Right cardiac atrium (tissue), 5 donors: ENCODE results near the gene MPEG1. TPM values are rescaled to one million over a fixed set of nuclear protein-coding genes. Genes with fewer than 3 reads are reported as not detected.
A peak's percentile ranks its signal among the peaks of the same experiment; 100 is the strongest.

Experiments
- ATAC-seq, 2 donors: fragments of 200-7000 bp; cut with Tn5 transposase; one replicate each; pipeline versions ENCODE4 v1.8.0 to v1.9.1; 2020; ENCODE audit warnings: moderate library complexity in 2 of 2, mild to moderate bottlenecking in 1 of 2
- DNase-seq, 3 donors: peaks; one replicate each; pipeline ENCODE4 v3.0.0-alpha.2; 2020
- H3K27ac ChIP-seq: one replicate; pipeline ENCODE4 v1.5.1; 2013; ENCODE audit warnings: mild to moderate bottlenecking, low read length, control low read depth, moderate library complexity
- H3K27me3 ChIP-seq: one replicate; pipeline ENCODE4 v1.6.1; 2013; ENCODE audit not compliant: control insufficient read depth, insufficient read depth
- H3K4me1 ChIP-seq: one replicate; pipeline ENCODE4 v1.6.1; 2013; ENCODE audit warnings: low read length; ENCODE audit not compliant: control insufficient read depth, insufficient read depth
- H3K4me3 ChIP-seq: one replicate; pipeline ENCODE4 v1.5.1; 2013; ENCODE audit warnings: low read length, control low read depth
- H3K9me3 ChIP-seq: one replicate; pipeline ENCODE4 v1.6.1; 2013; ENCODE audit warnings: low read length; ENCODE audit not compliant: control insufficient read depth
- WGBS: extraction: QIAGEN DNeasy Blood & Tissue Kit; methylation state at CpG from one replicate; pipeline ENCODE4 v1.1.7; 2013; 5-methylcytosine and 5-hydroxymethylcytosine counted together
- intact Hi-C, 4 donors: fragments of 100-400 bp; cut with DNase I; formaldehyde crosslinking; loops; one replicate each; pipeline versions ENCODE4 v1.11.0 to v1.14.0; 2022 to 2023
- polyA plus RNA-seq: library from polyadenylated mRNA; stranded (reverse); fragments of 200-250 nt; gene quantifications from one replicate; pipeline ENCODE4 v1.2.3, GENCODE V29; 2013
- total RNA-seq, 4 donors: library from RNA; stranded (reverse); fragmentation: NEBNext Ultra II Directional; extraction: Animal tissue kit (Norgen Biotek cat#: 25700); gene quantifications; one replicate each; pipeline ENCODE4 v1.2.1, GENCODE V29; 2021
- donor health status: healthy with polysubstance abuse.
- donor health status: DM: no; HTN: yes; CAD: no.
- donor health status: DM: no; HTN: no; CAD: no.
- donor health status: DM: no; HTN: yes; CAD: no; lungs with severe emphysema.
- donor health status: DM: yes; HTN: yes; CAD: no.

The MPEG1 gene
- total and polyA plus RNA-seq, 5 donors, result 1.9 to 20.9 (median 18.0) TPM

DNA sequence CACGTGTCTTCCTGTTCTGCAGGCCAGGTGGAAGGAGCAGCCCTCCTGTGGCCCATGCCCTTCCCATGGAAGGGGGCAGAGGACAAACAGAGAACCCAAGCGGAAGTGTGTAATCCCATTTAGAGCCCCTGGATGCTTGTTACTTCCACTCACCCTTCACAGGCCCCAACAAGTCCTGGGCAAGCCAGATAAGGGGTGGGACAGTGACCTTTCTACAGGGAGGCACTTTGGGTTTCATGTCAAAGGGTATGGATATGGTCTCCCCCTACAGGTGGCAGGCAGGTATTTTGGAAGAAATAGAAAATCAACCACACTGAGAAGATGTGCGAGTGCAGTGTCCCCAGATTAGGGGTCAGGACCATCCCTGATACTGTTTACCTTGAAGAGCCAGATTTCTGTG, 11.4 kb downstream of the MPEG1 start:
- WGBS, result 93% methylated on average over 3 of the region's 3 CpGs
- H3K27me3 ChIP-seq, result no peaks in the 10 kb centered on the region
- H3K9me3 ChIP-seq, result no peaks in the 10 kb centered on the region
- H3K4me1 ChIP-seq, result no peaks in the 10 kb centered on the region
- intact Hi-C loops, result loop anchor here in 2 of 4 donors (10.0 kb wide), 1 partner anchor 83 kb away; no protein-coding TSS in a partner anchor
- DNase-seq (no peak), ATAC-seq (no peak)
- H3K4me3 ChIP-seq, result no peak overlapping the region
- no peak overlapping the region for H3K27ac ChIP-seq

DNA sequence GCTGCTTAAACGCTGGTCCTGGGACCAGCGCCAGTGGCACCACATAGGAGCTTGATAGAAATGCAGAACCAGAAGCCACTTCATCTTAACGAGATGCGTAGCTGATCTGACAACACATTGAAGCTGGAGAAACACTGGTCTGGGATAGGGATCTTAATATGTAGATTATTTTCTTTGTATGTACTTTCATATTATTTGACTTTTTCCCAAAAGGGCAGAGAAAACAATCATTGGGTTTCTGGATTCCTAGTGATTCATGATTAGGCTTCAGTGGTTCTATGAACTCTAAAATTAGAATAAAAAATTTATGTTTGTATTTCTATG, 12.3 kb downstream of the MPEG1 start:
- DNase-seq (no peak), ATAC-seq (no peak)
- no peaks in the 10 kb centered on the region for H3K27me3 ChIP-seq
- H3K27ac ChIP-seq, result no peak overlapping the region
- no peaks in the 10 kb centered on the region for H3K4me1 ChIP-seq
- WGBS, result 37% methylated on average over 4 of the region's 4 CpGs
- no peaks in the 10 kb centered on the region for H3K9me3 ChIP-seq
- H3K4me3 ChIP-seq, result no peak overlapping the region
- intact Hi-C loops, result loop anchor here in 2 of 4 donors (10.0 kb wide), 1 partner anchor 84 kb away; no protein-coding TSS in a partner anchor

DNA sequence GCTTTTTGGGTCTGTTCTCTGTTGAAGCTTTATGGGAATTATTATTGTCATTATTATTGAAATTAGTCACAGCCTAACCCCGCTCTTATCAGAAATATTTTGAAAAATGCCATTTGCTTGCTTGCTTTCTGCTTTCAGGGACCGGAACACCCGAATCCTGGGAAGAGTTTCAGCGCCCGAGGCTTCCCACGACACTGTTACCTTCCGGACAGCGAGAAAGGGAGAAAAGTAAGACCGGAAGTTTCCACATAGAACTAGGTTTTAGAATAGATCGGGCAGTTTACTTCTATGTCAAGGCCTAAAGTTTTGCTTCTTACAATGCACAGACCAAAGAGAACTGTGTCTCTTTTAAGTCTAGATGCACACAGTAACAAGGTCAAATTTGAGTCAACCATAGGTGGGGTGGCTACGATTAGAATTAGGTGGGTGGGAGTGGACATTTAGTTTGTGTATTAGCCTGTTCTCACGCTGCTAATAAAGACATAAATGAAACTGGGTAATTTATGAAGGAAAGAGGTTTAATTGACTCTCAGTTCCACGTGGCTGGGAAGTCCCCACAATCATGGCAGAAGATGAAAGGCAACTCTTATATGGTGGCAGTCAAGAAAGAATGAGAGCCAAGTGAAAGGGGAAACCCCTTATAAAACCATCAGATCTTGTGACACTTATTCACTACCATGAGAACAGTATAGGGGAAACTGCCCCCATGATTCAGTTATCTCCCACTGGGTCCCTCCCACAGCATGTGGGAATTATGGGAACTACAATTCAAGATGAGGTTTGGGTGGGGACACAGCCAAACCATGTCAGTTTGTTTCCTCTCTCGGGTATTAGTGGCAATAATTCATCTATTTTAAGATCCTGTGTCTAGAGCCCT, 12.9 kb downstream of the MPEG1 start:
- Histone ChIP-seq H3K9me3 (no peaks in the 10 kb centered on the region), H3K27me3 (no peaks in the 10 kb centered on the region), H3K4me1 (no peaks in the 10 kb centered on the region), H3K4me3 (no peak overlapping the region), H3K27ac (no peak overlapping the region)
- intact Hi-C loops, result loop anchor here in 2 of 4 donors (10.0 kb wide), 1 partner anchor 85 kb away; no protein-coding TSS in a partner anchor
- no peak for DNase-seq
- WGBS, result 80% methylated on average over 14 of the region's 14 CpGs
- no peak for ATAC-seq

DNA sequence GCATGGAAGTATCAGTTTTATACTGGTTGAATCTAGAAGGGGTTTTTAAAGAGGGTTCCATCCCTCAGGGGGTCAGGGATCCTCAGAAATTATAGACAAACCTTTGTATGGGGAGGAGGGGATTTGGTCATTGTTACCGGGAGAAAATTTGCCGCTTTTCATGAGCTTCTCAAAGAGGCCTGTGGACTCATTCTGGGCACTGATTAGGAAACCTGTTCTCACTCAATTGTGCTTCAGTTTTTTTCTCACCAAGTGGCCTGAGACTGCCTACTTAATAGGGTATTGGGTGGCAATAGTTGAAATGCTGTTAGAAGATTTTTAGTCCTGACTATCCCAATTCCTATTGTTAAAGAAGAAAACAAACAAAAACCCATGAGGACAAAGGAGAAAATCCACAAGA, 14.0 kb downstream of the MPEG1 start:
- ATAC-seq (no peak), DNase-seq (no peak)
- Histone ChIP-seq H3K27ac (no peak overlapping the region), H3K4me3 (no peak overlapping the region), H3K9me3 (no peaks in the 10 kb centered on the region), H3K27me3 (no peaks in the 10 kb centered on the region), H3K4me1 (no peaks in the 10 kb centered on the region)
- whole genome bisulfite sequencing, result 86% methylated on average over 2 of the region's 2 CpGs
- intact Hi-C loops, result no loop called here

DNA sequence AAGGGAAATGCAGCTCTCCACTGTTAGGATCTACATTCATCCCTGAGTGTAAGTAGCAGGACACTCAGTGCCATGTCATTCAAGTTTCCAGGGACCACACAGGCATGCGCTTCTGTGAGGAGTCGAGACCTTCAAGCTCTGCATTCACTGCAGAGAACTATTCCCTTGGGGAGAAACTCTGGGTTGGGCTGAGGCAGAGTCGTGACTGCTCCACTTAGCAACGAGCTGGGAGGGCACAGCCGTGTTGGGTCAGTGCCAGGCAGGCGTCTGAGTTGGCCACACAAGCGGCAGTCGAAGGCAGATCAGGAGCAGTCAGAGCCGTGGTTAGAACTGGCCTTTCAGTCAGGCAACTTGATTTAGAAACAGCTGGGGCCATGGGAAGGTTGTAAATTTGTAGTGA, 14.7 kb downstream of the MPEG1 start:
- H3K4me1 ChIP-seq, result no peaks in the 10 kb centered on the region
- no peak overlapping the region for H3K4me3 ChIP-seq
- no peak overlapping the region for H3K27ac ChIP-seq
- DNase-seq (peak; percentile 89 to 95 (median 93)), ATAC-seq (peak; percentile 92 to 93)
- WGBS, result 22% methylated on average over 9 of the region's 9 CpGs
- no peaks in the 10 kb centered on the region for H3K27me3 ChIP-seq
- intact Hi-C loops, result no loop called here
- H3K9me3 ChIP-seq, result no peaks in the 10 kb centered on the region

DNA sequence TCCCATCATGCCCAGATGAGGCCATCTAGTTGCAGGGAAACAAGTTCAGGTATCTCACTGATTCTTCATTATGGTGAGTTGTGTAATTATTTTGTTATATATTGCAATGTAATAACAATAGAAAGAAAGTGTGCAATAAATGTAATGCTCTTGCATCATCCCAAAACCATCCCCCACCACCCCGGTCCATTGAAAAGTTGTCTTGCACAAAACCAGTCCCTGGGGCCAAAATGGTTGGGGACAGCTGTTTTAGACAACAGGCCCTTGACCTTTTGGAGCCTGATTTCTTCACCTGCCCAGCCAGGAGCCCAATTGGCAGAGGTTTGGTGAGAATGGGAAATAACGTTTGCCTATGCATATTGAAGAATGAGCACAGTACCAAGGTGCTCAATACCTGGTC, 15.9 kb downstream of the MPEG1 start:
- ATAC-seq (no peak), DNase-seq (no peak)
- Histone ChIP-seq H3K27me3 (no peaks in the 10 kb centered on the region), H3K27ac (no peak overlapping the region), H3K4me1 (no peaks in the 10 kb centered on the region), H3K9me3 (no peaks in the 10 kb centered on the region), H3K4me3 (no peak overlapping the region)
- intact Hi-C loops, result no loop called here
- 92% methylated on average over 2 of the region's 2 CpGs for WGBS

DNA sequence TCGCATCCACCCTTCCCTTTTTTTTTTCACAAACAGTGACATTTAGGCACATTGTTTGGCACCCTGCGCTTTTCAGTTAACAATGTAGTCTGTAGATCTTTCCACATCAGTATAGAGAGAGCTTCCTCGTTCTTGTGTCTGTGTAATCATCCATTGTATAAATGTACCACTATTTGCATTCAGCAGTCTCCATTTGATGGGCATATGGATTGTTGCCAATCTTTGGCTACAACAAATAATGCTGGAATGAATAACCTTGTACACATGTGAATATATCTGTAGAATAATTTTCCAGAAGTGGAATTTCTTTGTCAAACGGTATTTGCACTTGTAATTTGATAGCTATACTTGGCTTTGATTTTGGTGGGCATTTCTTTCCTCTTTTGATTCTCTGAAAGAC, 17.1 kb downstream of the MPEG1 start:
- ATAC-seq, result no peak
- Histone ChIP-seq H3K4me3 (no peak overlapping the region), H3K27ac (no peak overlapping the region), H3K27me3 (no peaks in the 10 kb centered on the region), H3K4me1 (no peaks in the 10 kb centered on the region), H3K9me3 (no peaks in the 10 kb centered on the region)
- DNase-seq, result no peak
- intact Hi-C loops, result no loop called here
- whole genome bisulfite sequencing, result 78% methylated on average over 4 of the region's 4 CpGs

DNA sequence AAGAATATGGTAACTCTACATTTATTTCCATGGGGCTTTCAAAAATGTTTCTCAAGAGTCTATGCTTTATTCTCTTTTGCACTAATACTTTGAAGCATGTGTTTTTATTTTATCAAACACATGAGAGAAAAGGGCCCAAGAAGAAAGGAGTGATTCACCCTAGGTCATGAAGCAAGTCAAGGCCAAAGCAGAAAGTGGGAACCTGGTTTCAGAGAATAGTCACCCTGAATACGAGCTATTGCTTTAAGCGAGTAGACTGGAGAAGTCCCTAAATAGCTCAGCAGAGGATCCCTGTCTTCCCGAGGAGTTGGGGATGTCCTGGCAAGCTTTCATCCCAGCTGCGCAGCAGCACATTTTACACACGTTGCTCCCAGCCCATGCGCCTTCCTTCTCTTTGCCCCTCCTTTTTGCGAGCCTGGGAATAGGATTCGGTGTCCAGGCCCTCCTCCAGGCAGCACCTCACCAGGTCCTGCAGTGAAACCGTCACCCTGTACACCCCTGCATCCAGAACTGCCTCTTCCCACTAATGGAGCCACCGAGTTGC, 19.1 kb downstream of the MPEG1 start:
- Histone ChIP-seq H3K27ac (no peak overlapping the region), H3K9me3 (no peaks in the 10 kb centered on the region), H3K27me3 (no peaks in the 10 kb centered on the region), H3K4me1 (peaks cover 5% of the 10 kb centered on the region), H3K4me3 (no peak overlapping the region)
- no peak for ATAC-seq
- DNase-seq, result no peak
- 85% methylated on average over 10 of the region's 10 CpGs for WGBS
- intact Hi-C loops, result no loop called here

DNA sequence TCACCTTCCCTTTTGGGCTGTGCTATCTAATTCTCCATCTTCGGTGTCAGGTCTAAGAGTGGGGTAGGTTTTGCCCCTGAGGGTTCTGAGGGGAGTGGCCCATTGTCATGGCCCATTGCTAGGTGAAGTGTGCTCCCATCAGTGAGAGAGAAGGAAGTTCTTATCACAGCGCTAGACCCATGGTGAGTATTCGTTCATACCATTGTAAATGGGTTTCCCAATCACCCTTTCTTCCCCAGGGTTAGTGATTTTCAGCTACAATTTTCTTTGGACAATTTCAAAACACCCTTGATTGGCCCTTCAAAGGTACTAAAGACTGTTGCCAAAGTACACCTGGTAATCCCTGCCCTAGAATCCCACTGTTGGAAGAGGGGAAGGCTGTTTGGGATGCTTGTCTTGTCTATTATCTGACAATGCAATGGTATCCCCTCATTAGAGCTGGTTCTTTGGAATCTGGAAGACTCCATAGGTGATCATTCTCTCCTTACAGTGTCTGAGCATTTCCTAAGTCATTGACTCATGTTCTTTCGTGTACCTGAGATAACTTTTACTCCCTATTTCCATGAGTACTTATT, 20.2 kb downstream of the MPEG1 start:
- Histone ChIP-seq H3K4me3 (no peak overlapping the region), H3K27me3 (no peaks in the 10 kb centered on the region), H3K4me1 (peaks cover 5% of the 10 kb centered on the region), H3K9me3 (no peaks in the 10 kb centered on the region), H3K27ac (no peak overlapping the region)
- intact Hi-C loops, result no loop called here
- no peak for DNase-seq
- no peak for ATAC-seq
- WGBS, result 88% methylated on average over 4 of the region's 4 CpGs

DNA sequence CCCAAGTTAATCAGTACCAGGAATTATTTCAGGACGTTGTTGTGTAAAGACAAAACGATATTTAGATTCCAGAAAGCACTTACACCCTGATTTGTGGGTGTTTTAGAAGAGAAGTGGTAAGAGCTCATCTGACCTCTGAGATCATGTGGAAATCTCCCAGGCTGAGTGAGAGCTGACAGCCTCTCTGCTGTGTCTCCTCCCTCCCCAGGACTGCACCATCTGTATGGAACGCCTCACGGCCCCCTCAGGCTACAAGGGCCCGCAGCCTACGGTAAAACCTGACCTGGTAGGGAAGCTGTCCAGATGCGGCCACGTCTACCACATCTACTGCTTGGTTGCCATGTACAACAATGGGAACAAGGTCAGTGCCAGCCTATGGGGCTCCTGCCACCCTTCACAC, 20.8 kb downstream of the MPEG1 start:
- no peaks in the 10 kb centered on the region for H3K27me3 ChIP-seq
- no peaks in the 10 kb centered on the region for H3K9me3 ChIP-seq
- H3K4me3 ChIP-seq, result no peak overlapping the region
- intact Hi-C loops, result no loop called here
- no peak overlapping the region for H3K27ac ChIP-seq
- DNase-seq (no peak), ATAC-seq (no peak)
- H3K4me1 ChIP-seq, result peaks cover 5% of the 10 kb centered on the region
- 88% methylated on average over 8 of the region's 8 CpGs for WGBS

DNA sequence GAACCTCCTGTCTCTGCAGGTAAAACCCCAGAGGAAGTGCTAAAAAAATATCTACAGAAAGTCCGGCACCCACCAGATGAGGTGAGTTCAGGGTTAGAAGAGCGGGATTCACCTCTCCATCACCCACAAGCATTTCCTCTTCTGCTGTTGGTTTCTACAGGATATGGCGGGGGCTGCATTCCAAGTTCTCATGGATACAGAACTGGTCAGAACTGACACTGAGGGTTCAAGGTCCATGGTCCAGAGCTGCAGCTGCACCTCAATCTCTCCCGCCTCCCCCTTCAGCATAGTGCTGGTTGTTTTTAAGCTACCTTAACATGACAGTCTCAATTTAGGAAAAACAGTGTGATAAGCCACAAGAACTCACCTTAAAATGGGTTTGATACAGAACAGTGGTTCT, 21.6 kb downstream of the MPEG1 start:
- ATAC-seq, result no peak
- Histone ChIP-seq H3K4me3 (no peak overlapping the region), H3K4me1 (peaks cover 7% of the 10 kb centered on the region), H3K27ac (no peak overlapping the region), H3K9me3 (no peaks in the 10 kb centered on the region), H3K27me3 (no peaks in the 10 kb centered on the region)
- intact Hi-C loops, result no loop called here
- no peak for DNase-seq
- 73% methylated on average over 4 of the region's 4 CpGs for WGBS
